Mammary epithelial cell (primary cell): ENCODE measurements around the gene BLOC1S4.

Source experiments
- CTCF ChIP-seq, 2 donors: IDR thresholded peaks in 1 of 2; conservative IDR thresholded peaks in 1 of 2; 2 replicates each; pipeline ENCODE4 v1.5.1; 2011 to 2012; ENCODE audit warnings: inconsistent platforms in 2 of 2, low read length in 2 of 2, mild to moderate bottlenecking in 2 of 2, control low read depth in 1 of 2, low read depth in 1 of 2; ENCODE audit not compliant: insufficient read depth in 1 of 2; ENCODE audit errors: extremely low read depth in 1 of 2
- EZH2 ChIP-seq: IDR thresholded peaks from 2 replicates; pipeline ENCODE4 v1.6.1; 2012; ENCODE audit warnings: low read length, inconsistent platforms, borderline replicate concordance

GRCh38 chr4:6761649-6762615 lies 46.0 kb downstream of the BLOC1S4 start:
- no peak for TF ChIP-seq EZH2
- no peak for TF ChIP-seq CTCF (conservative IDR thresholded peaks at IDR 0.05 in 1 of 2, IDR thresholded peaks at IDR 0.05 in 1 of 2; ENCODE audit: extremely low read depth in 1 of 2, insufficient read depth in 1 of 2, low read depth in 1 of 2, low read length in 2 of 2)
